IMR-90 (cell line): ENCODE measurements around the gene PCDHGA9. TPM values are rescaled to one million over a fixed set of nuclear protein-coding genes. Genes with fewer than 3 reads are reported as not detected.

ENCODE experiments used
- ATAC-seq: fragments of 200-7000 bp; cut with Tn5 transposase; 2 replicates; pipeline ENCODE4 v1.9.1; 2020; ENCODE audit warnings: low read depth, mild to moderate bottlenecking, moderate library complexity
- BruUV-seq: library from RNA; stranded (reverse); fragments of 400-500 nt; replicated peaks from 2 replicates; lab custom pipeline; 2021; lab: Mats Ljungman, UMichigan
- CTCF ChIA-PET: fragments of 300-600 bp; formaldehyde crosslinking; extraction: SDS; loops from one replicate; lab custom pipeline; 2021; ENCODE audit warnings: antibody characterized with exemption; lab: Yijun Ruan, JAX
- POLR2A ChIA-PET: fragments of 300-600 bp; sonication (Branson Sonifier 250); formaldehyde crosslinking; loops from one replicate; lab custom pipeline; 2022; ENCODE audit warnings: antibody characterized with exemption; ENCODE audit not compliant: unreplicated experiment; lab: Charles Lee
- DNase-seq: peaks from one replicate; pipeline ENCODE4 v3.0.0; 2013
- H2AFZ ChIP-seq: replicated peaks from 2 replicates; pipeline ENCODE3; 2013; ENCODE audit warnings: low read length, mild to moderate bottlenecking; ENCODE audit not compliant: poor library complexity
- H2AK5ac ChIP-seq: 2 replicates; pipeline ENCODE4 v1.6.1; 2013; ENCODE audit warnings: low read depth, low read length, inconsistent platforms
- H2AK9ac ChIP-seq: replicated peaks from 2 replicates; pipeline ENCODE3; 2013; ENCODE audit warnings: mild to moderate bottlenecking, low read depth, low read length, moderate library complexity; ENCODE audit not compliant: poor library complexity
- H2BK120ac ChIP-seq: 2 replicates; pipeline ENCODE4 v1.6.1; 2013; ENCODE audit warnings: low read depth, low read length, inconsistent platforms
- H2BK15ac ChIP-seq: 3 replicates; pipeline ENCODE4 v1.6.1; 2013; ENCODE audit warnings: low read depth, low read length, inconsistent platforms
- H2BK20ac ChIP-seq: 2 replicates; pipeline ENCODE4 v1.6.1; 2013; ENCODE audit warnings: low read depth, mild to moderate bottlenecking, inconsistent platforms, low read length, moderate library complexity
- H2BK5ac ChIP-seq: 2 replicates; pipeline ENCODE4 v1.6.1; 2013; ENCODE audit warnings: mild to moderate bottlenecking, low read depth, low read length, inconsistent platforms; ENCODE audit not compliant: poor library complexity, severe bottlenecking
- H3K14ac ChIP-seq: replicated peaks from 2 replicates; pipeline ENCODE4 v1.6.1; 2013; ENCODE audit warnings: low read depth, low read length, inconsistent platforms
- H3K18ac ChIP-seq: 2 replicates; pipeline ENCODE4 v1.6.1; 2013; ENCODE audit warnings: low read depth, low read length, control low read depth
- H3K23ac ChIP-seq: 2 replicates; pipeline ENCODE4 v1.6.1; 2013; ENCODE audit warnings: low read depth, low read length, inconsistent platforms
- H3K27ac ChIP-seq: 2 replicates; pipeline ENCODE4 v1.5.1; 2013; ENCODE audit warnings: mild to moderate bottlenecking, control low read depth, low read length; ENCODE audit not compliant: insufficient read depth
- H3K27me3 ChIP-seq: 2 replicates; pipeline ENCODE4 v1.6.1; 2013; ENCODE audit warnings: low read length; ENCODE audit not compliant: control insufficient read depth, insufficient read depth
- H3K36me3 ChIP-seq: 2 replicates; pipeline ENCODE4 v1.6.1; 2013; ENCODE audit warnings: low read length, mixed read lengths; ENCODE audit not compliant: control insufficient read depth, insufficient read depth
- H3K4ac ChIP-seq: 2 replicates; pipeline ENCODE4 v1.6.1; 2013; ENCODE audit warnings: low read depth, low read length, inconsistent platforms
- H3K4me1 ChIP-seq: 2 replicates; pipeline ENCODE4 v1.6.1; 2013; ENCODE audit warnings: low read length, mixed read lengths; ENCODE audit not compliant: control insufficient read depth, insufficient read depth
- H3K4me2 ChIP-seq: 2 replicates; pipeline ENCODE4 v1.6.1; 2013; ENCODE audit warnings: low read depth, mild to moderate bottlenecking, control low read depth, low read length, moderate library complexity
- H3K4me3 ChIP-seq: 2 replicates; pipeline ENCODE4 v1.5.1; 2013; ENCODE audit warnings: low read depth, mild to moderate bottlenecking, control low read depth, low read length, moderate library complexity; ENCODE audit not compliant: insufficient read depth
- H3K56ac ChIP-seq: 2 replicates; pipeline ENCODE4 v1.6.1; 2013; ENCODE audit warnings: low read length, inconsistent platforms; ENCODE audit not compliant: insufficient read depth; ENCODE audit errors: extremely low read depth
- H3K79me1 ChIP-seq, 2 experiments: 2 replicates each; pipeline ENCODE4 v1.6.1; 2013; ENCODE audit warnings: low read length in 2 of 2, inconsistent platforms in 1 of 2, low read depth in 1 of 2
- H3K9ac ChIP-seq: 2 replicates; pipeline ENCODE4 v1.6.1; 2013; ENCODE audit warnings: low read depth, low read length, control low read depth
- H3K9me1 ChIP-seq: 2 replicates; pipeline ENCODE4 v1.6.1; 2013; ENCODE audit warnings: low read length, inconsistent platforms; ENCODE audit not compliant: insufficient read depth
- H3K9me3 ChIP-seq: 2 replicates; pipeline ENCODE4 v1.6.1; 2013; ENCODE audit warnings: low read length; ENCODE audit not compliant: control insufficient read depth, insufficient read depth
- H4K20me1 ChIP-seq: 2 replicates; pipeline ENCODE4 v1.6.1; 2013; ENCODE audit warnings: low read length, inconsistent platforms; ENCODE audit not compliant: insufficient read depth
- H4K5ac ChIP-seq: 2 replicates; pipeline ENCODE4 v1.6.1; 2013; ENCODE audit warnings: mild to moderate bottlenecking, low read depth, low read length, control low read depth
- H4K8ac ChIP-seq, 2 experiments: 2 replicates each; pipeline ENCODE4 v1.6.1; 2013; ENCODE audit warnings: low read depth in 2 of 2, low read length in 2 of 2, control low read depth in 1 of 2, inconsistent platforms in 1 of 2
- H4K91ac ChIP-seq: 2 replicates; pipeline ENCODE4 v1.6.1; 2013; ENCODE audit warnings: low read depth, low read length, inconsistent platforms; ENCODE audit not compliant: insufficient read depth
- BHLHE40 ChIP-seq: fragments of 150-350 bp; IDR thresholded peaks from 2 replicates; pipeline ENCODE4 v1.6.1; 2016; ENCODE audit warnings: mild to moderate bottlenecking, low read depth, low read length
- CEBPB ChIP-seq: IDR thresholded peaks from 2 replicates; pipeline ENCODE4 v1.6.1; 2012; ENCODE audit warnings: low read depth, low read length, improper control_type of control experiment
- CHD1 ChIP-seq: IDR thresholded peaks from 2 replicates; pipeline ENCODE4 v1.6.1; 2012; ENCODE audit warnings: low read depth, low read length, improper control_type of control experiment
- ELK1 ChIP-seq: fragments of 150-350 bp; IDR thresholded peaks from 2 replicates; pipeline ENCODE4 v1.6.1; 2016; ENCODE audit warnings: low read depth, mild to moderate bottlenecking, low read length, moderate library complexity, borderline replicate concordance
- FOS ChIP-seq: fragments of 150-350 bp; IDR thresholded peaks from 2 replicates; pipeline ENCODE4 v1.6.1; 2016; ENCODE audit warnings: low read depth, low read length
- MAFK ChIP-seq: IDR thresholded peaks from 2 replicates; pipeline ENCODE4 v1.6.1; 2012; ENCODE audit warnings: low read depth, low read length, improper control_type of control experiment
- MAZ ChIP-seq: IDR thresholded peaks from 2 replicates; pipeline ENCODE4 v1.6.1; 2012; ENCODE audit warnings: low read depth, mild to moderate bottlenecking, low read length, improper control_type of control experiment, moderate library complexity, borderline replicate concordance
- MXI1 ChIP-seq: IDR thresholded peaks from 2 replicates; pipeline ENCODE4 v1.6.1; 2012; ENCODE audit warnings: low read depth, mild to moderate bottlenecking, low read length, moderate library complexity, borderline replicate concordance
- NFE2L2 ChIP-seq: fragments of 150-350 bp; IDR thresholded peaks from 2 replicates; pipeline ENCODE4 v1.6.1; 2016; ENCODE audit warnings: low read depth, mild to moderate bottlenecking, low read length
- POLR2A ChIP-seq: IDR thresholded peaks from 2 replicates; pipeline ENCODE4 v1.6.1; 2012; ENCODE audit warnings: mild to moderate bottlenecking, low read depth, low read length
- RAD21 ChIP-seq: IDR thresholded peaks from 2 replicates; pipeline ENCODE4 v1.6.1; 2012; ENCODE audit warnings: low read length, improper control_type of control experiment
- RCOR1 ChIP-seq: IDR thresholded peaks from 2 replicates; pipeline ENCODE4 v1.6.1; 2012; ENCODE audit warnings: mild to moderate bottlenecking, low read length, improper control_type of control experiment; ENCODE audit not compliant: insufficient replicate concordance
- SMC3 ChIP-seq: fragments of 150-350 bp; IDR thresholded peaks from 2 replicates; pipeline ENCODE4 v1.6.1; 2016; ENCODE audit warnings: low read depth, mild to moderate bottlenecking, antibody characterized with exemption, low read length, moderate library complexity
- USF2 ChIP-seq: fragments of 150-350 bp; IDR thresholded peaks from 2 replicates; pipeline ENCODE4 v1.6.1; 2017; ENCODE audit warnings: mild to moderate bottlenecking, antibody characterized with exemption, low read length, low read depth
- WGBS, 2 experiments: methylation state at CpG; one replicate each; pipeline versions ENCODE4 v1.1.5 to v1.1.7; 2013; ENCODE audit warnings: missing lambda C conversion rate in 2 of 2; ENCODE audit not compliant: insufficient read length in 1 of 2; ENCODE audit errors: extremely low coverage in 2 of 2; 5-methylcytosine and 5-hydroxymethylcytosine counted together
- dilution Hi-C: fragments of 300-500 bp; cut with HindIII; formaldehyde crosslinking; loops from one replicate; pipeline ENCODE4 v1.14.3; 2018; ENCODE audit warnings: low sequenced_read_pairs; ENCODE audit not compliant: unreplicated experiment
- in situ Hi-C: fragments of 300-500 bp; cut with MboI; formaldehyde crosslinking; loops from 3 replicates; pipeline ENCODE4 v1.14.3; 2019; ENCODE audit warnings: low sequenced_read_pairs, inconsistent platforms, mixed read lengths
- intact Hi-C: fragments of 100-400 bp; cut with micrococcal nuclease; formaldehyde crosslinking; loops from 2 replicates; pipeline ENCODE4 v1.10.0; 2022
- polyA plus RNA-seq, 3 experiments: library from polyadenylated mRNA; depleted of rRNA; stranded (reverse); fragments of >200 nt; gene quantifications; 2 replicates each; pipeline ENCODE4 v1.2.3, GENCODE V29; 2012; ENCODE audit warnings: low replicate concordance in 1 of 3
- total RNA-seq: library from RNA; depleted of rRNA; stranded (reverse); fragments of >200 nt; gene quantifications from 2 replicates; pipeline ENCODE4 v1.2.3, GENCODE V29; 2012
- TF ChIP-seq, protein P1 (sequence below): conservative IDR thresholded peaks from 2 replicates; pipeline ENCODE4 v1.5.1; 2012; ENCODE audit warnings: mild to moderate bottlenecking, low read depth, low read length, improper control_type of control experiment

PCDHGA9 gene
- total and polyA plus RNA-seq, 2 of the 4 experiments (the other 2 are of a cell fraction), result 1.8 to 4.5 TPM

DNA sequence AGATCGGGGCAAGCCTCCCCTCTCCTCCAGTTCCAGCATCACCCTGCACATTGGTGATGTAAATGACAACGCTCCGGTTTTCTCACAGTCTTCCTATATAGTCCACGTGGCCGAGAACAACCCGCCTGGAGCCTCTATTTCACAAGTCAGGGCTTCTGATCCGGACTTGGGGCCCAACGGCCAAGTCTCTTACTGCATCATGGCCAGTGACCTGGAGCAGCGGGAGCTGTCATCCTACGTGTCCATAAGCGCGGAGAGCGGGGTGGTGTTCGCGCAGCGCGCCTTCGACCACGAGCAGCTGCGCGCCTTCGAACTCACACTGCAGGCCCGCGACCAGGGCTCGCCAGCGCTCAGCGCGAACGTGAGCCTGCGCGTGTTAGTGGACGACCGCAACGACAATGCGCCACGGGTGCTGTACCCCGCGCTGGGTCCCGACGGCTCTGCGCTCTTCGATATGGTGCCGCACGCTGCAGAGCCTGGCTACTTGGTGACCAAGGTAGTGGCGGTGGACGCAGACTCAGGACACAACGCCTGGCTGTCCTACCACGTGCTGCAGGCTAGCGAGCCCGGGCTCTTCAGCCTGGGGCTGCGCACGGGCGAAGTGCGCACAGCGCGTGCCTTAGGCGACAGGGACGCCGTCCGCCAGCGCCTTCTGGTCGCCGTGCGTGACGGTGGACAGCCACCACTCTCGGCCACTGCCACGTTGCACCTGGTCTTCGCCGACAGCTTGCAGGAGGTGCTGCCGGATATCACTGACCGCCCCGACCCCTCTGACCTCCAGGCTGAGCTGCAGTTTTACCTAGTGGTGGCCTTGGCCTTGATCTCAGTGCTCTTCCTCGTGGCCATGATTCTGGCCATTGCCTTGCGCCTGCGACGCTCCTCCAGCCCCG, 13.2 kb upstream of the PCDHGA9 start:
- in situ Hi-C loops (no loop called here), intact Hi-C loops (no loop called here), dilution Hi-C loops (no loop called here)
- Histone ChIP-seq H3K56ac (no peak overlapping the region), H3K4me2 (no peak overlapping the region), H3K9ac (no peak overlapping the region), H3K4me1 (peaks cover 1% of the 10 kb centered on the region; the same call in 1 of the 2 replicates), H3K27ac (no peak overlapping the region), H2BK20ac (no peak overlapping the region), H2AFZ (no peak overlapping the region), H3K79me1 (peaks cover 7% of the 10 kb centered on the region in 2 experiments; a peak in 3 of 4 replicates), H3K9me3 (peaks cover 53% of the 10 kb centered on the region), H4K5ac (no peak overlapping the region), H3K23ac (no peak overlapping the region), H4K91ac (no peak overlapping the region), H3K4ac (no peak overlapping the region), H4K20me1 (no peaks in the 10 kb centered on the region), H2BK5ac (no peak overlapping the region), H3K27me3 (no peaks in the 10 kb centered on the region), H2AK9ac (no peak overlapping the region), H2AK5ac (no peak overlapping the region), H3K14ac (no peak overlapping the region), H4K8ac (no peak overlapping the region), H3K18ac (no peak overlapping the region), H3K9me1 (no peaks in the 10 kb centered on the region), H3K4me3 (no peak overlapping the region), H2BK15ac (no peak overlapping the region), H3K36me3 (peaks cover 20% of the 10 kb centered on the region), H2BK120ac (no peak overlapping the region)
- no peak for ATAC-seq
- WGBS, 2 experiments, result 44% methylated on average over 60 of the region's 77 CpGs; no CpG with 5 or more reads in 1 of the 2 experiments
- POLR2A ChIA-PET, result no interaction called here
- DNase-seq, result no peak
- BruUV-seq, result no TSS peak
- CTCF ChIA-PET, result no interaction called here
- no peak for TF ChIP-seq MAFK
- TF ChIP-seq POLR2A, result no peak
- no peak for TF ChIP-seq MAZ
- no peak for TF ChIP-seq SMC3
- TF ChIP-seq USF2, result no peak
- no peak for TF ChIP-seq RCOR1
- no peak for TF ChIP-seq NFE2L2
- no peak for TF ChIP-seq MXI1
- TF ChIP-seq BHLHE40, result no peak
- TF ChIP-seq FOS, result no peak
- TF ChIP-seq, protein P1, sequence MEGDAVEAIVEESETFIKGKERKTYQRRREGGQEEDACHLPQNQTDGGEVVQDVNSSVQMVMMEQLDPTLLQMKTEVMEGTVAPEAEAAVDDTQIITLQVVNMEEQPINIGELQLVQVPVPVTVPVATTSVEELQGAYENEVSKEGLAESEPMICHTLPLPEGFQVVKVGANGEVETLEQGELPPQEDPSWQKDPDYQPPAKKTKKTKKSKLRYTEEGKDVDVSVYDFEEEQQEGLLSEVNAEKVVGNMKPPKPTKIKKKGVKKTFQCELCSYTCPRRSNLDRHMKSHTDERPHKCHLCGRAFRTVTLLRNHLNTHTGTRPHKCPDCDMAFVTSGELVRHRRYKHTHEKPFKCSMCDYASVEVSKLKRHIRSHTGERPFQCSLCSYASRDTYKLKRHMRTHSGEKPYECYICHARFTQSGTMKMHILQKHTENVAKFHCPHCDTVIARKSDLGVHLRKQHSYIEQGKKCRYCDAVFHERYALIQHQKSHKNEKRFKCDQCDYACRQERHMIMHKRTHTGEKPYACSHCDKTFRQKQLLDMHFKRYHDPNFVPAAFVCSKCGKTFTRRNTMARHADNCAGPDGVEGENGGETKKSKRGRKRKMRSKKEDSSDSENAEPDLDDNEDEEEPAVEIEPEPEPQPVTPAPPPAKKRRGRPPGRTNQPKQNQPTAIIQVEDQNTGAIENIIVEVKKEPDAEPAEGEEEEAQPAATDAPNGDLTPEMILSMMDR, result no peak
- no peak for TF ChIP-seq RAD21
- TF ChIP-seq CHD1, result no peak
- no peak for TF ChIP-seq CEBPB
- TF ChIP-seq ELK1, result no peak
